Measurements from ENCODE around the gene WDFY2. TPM values are rescaled to one million over a fixed set of nuclear protein-coding genes. Genes with fewer than 3 reads are reported as not detected.

Gene WDFY2
- total RNA-seq, 6 donors from 2014 or later: 13.4 to 34.0 (median 18.8) TPM

DNA sequence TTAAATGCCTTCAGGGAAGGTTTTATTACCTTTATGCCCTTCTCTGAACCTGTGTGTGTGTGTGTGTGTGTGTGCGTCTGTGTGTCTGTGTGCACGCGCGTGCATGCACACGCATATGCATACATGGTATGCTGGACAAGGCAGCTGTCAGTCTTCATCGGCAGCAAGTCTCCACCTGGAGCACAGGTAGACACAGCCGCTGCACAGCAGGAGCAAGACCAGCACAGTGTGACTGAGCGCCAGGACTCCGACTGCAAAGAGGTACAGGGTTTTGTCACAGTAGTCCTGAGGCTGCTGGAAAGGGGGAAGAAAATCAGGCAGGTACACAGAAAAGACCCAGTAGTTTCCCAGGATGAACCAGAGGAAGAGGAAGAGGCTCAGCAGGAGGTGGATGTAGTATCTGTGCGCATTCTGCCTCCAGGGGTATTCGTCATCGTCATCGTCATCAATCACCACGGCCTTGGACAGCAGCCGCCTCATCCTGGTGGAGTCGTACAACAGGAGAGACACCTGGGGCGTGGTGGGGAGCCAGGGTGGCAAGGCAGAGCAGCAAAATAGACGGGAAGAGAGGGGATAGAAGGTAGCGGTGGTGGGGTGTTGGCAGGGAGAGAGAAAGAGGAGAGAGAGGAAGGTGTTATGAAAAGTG, 232.5 kb downstream of the WDFY2 start:
- ATAC-seq (ENCODE audit: low FRiP score in 2 of 2) (no peak), DNase-seq (no peak)
- TF ChIP-seq POLR2A (IDR thresholded peaks at IDR 0.05) (no peak), POLR2AphosphoS5 (IDR thresholded peaks at IDR 0.05) (no peak), EP300 (IDR thresholded peaks at IDR 0.05) (no peak)
- TF ChIP-seq, protein P1, sequence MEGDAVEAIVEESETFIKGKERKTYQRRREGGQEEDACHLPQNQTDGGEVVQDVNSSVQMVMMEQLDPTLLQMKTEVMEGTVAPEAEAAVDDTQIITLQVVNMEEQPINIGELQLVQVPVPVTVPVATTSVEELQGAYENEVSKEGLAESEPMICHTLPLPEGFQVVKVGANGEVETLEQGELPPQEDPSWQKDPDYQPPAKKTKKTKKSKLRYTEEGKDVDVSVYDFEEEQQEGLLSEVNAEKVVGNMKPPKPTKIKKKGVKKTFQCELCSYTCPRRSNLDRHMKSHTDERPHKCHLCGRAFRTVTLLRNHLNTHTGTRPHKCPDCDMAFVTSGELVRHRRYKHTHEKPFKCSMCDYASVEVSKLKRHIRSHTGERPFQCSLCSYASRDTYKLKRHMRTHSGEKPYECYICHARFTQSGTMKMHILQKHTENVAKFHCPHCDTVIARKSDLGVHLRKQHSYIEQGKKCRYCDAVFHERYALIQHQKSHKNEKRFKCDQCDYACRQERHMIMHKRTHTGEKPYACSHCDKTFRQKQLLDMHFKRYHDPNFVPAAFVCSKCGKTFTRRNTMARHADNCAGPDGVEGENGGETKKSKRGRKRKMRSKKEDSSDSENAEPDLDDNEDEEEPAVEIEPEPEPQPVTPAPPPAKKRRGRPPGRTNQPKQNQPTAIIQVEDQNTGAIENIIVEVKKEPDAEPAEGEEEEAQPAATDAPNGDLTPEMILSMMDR (IDR thresholded peaks at IDR 0.05): no peak
- H3K36me3 ChIP-seq: no peaks in the 10 kb centered on the region
- WGBS, 2 donors: 84 to 88% methylated on average over 19 of the region's 19 CpGs
- no peaks in the 10 kb centered on the region for H3K27me3 ChIP-seq
- no peaks in the 10 kb centered on the region for H3K9me3 ChIP-seq
- H3K4me3 ChIP-seq: no peak overlapping the region
- H3K27ac ChIP-seq: no peak overlapping the region
- peaks cover 4 to 16% (median 9%) of the 10 kb centered on the region in 4 donors for H3K4me1 ChIP-seq

Small RNAs within 50 kb of the gene (small RNA-seq; reads per million reads assigned to genes)
- gene MIR4703: 0 to 1.3 (median 0.29) reads per million in 4 donors
- 0 reads per million in 4 donors for gene RN7SL413P
- 0 to 0.06 (median 0) reads per million in 4 donors for gene RNU6-65P
- 0 reads per million in 4 donors for gene RNY1P6

Other genes with a start within 250 kb of the WDFY2 start
- not detected for gene SERPINE3, start 244.8 kb upstream of the WDFY2 start, total RNA-seq
- gene INTS6, start 131.4 kb upstream of the WDFY2 start, total RNA-seq: 10 to 100 TPM; 20.5 to 43.2 (median 24.8) TPM
- gene DHRS12, start 219.7 kb downstream of the WDFY2 start, total RNA-seq: 10 to 100 TPM; 11.7 to 19.1 (median 17.6) TPM

Measured in upper lobe of left lung (tissue), 6 donors.